NCI-H524 treated with DMSO at 0.1 percent for 48 hours (cell line): Measurements from ENCODE around the gene CAMK2B.

ENCODE experiments used
- DNase-seq: peaks from one replicate; lab custom pipeline; 2025; lab: John Stamatoyannopoulos, UW

Gene CAMK2B

GRCh38 chr7:44256459-44256858 lies 68.9 kb downstream of the CAMK2B start:
- DNase-seq: no peak

GRCh38 chr7:44251881-44252280 lies 73.5 kb downstream of the CAMK2B start:
- no peak for DNase-seq

GRCh38 chr7:44251269-44251668 lies 74.1 kb downstream of the CAMK2B start:
- no peak for DNase-seq

GRCh38 chr7:44249639-44250234 lies 75.7 kb downstream of the CAMK2B start:
- DNase-seq: no peak

GRCh38 chr7:44247868-44248651 lies 77.3 kb downstream of the CAMK2B start:
- no peak for DNase-seq

DNA sequence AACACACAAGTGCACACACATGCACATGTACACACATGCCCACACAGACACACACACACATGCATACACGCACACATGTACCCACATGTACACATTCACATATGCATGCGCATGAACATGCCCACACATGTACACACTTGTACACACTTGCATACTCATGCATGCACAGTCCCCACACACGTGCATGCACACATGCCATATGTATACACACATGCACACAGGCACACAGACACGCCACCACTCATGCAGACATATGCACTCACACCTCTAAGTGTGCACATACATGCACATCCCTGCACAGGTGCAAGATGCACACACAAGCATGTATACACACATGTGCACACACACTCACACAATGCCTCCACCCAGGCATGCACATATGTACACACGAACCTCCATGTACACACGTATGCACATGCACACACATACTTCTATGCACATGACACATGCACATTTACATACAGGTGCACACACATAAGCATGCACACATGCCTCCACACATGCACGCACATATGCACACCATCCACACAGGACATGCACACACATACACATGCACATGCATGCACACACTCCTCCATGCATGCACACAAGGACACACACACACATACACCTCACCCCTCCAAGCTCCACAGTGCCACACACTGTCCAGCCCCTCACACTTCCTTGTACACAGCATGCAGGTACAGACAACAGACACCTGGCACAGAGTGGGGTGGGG lies 78.8 kb downstream of the CAMK2B start:
- no peak for DNase-seq

GRCh38 chr7:44244282-44244681 lies 81.1 kb downstream of the CAMK2B start:
- DNase-seq: no peak

- no peak for DNase-seq
Measured at GRCh38 chr7:44242091-44242490, 83.3 kb downstream of the CAMK2B start.

- DNase-seq: peak; percentile 24
Measured at GRCh38 chr7:44240983-44241510, 84.3 kb downstream of the CAMK2B start.

DNA sequence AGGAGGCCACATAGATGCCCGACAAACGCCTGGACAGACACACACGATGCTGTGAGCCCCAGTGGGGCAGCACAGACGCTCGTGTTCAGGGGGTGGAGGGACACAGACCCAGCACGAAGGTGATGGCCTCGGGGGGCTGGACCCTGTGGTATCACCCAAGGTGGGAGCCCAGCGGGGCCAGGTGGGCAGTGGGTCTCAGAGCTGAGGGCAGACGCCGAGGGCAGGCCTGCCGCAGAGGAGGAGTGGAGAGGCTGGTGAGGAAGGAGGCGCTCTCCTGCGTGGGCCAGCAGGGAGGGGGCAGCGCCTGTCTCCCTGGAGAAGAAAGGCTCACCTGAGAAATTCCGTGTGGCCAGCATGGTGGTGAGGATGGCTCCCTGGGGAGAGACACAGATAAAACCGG lies 85.0 kb downstream of the CAMK2B start:
- DNase-seq: no peak

- DNase-seq: no peak
Measured at GRCh38 chr7:44239361-44239760, 86.0 kb downstream of the CAMK2B start.

GRCh38 chr7:44238116-44238695 lies 87.2 kb downstream of the CAMK2B start:
- no peak for DNase-seq

GRCh38 chr7:44237696-44238095 lies 87.7 kb downstream of the CAMK2B start:
- no peak for DNase-seq

GRCh38 chr7:44236333-44236728 lies 89.1 kb downstream of the CAMK2B start:
- DNase-seq: no peak

- DNase-seq: no peak
Measured at GRCh38 chr7:44235582-44236332, 89.6 kb downstream of the CAMK2B start.

GRCh38 chr7:44235066-44235465 lies 90.3 kb downstream of the CAMK2B start:
- DNase-seq: no peak

DNA sequence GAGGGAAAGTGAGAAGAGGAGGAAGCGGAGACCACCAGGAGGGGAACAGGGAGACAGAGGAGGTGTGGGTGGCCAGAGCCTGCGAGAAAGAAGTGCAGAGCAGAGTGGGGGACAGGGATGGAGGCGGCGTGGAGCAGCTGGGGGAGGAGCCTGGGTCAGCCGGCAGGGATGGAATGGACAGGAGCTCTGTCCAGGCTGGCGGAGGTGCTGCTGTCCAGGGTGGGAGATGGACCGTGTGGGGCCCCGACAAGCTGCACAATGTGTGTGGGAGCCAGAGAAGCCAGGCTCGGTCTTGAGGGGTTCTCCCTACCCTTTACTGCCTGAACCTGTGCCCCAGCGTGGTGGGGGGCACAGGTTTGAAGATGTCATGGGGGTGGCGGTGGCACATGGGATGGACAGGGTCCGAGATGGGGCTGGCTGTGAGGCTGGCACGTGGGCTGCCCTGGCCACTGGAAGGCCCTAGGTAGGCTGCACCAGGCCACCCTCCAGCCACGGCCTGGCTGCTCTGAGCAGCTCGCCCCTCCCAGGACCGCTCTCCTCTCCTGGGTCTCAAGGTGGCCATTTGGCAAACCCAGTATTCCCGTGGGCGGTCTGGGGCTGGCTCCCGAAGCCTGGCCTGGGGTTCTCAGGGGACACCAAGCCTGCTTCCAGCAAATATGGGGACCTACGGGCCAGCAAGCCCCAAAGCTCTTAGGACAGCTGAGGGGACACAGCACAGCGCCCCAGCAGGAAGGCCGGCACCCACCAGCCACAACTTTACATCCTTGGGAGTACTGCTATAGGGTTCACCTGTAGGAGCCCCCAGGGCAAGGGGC lies 92.3 kb downstream of the CAMK2B start:
- DNase-seq: no peak

DNA sequence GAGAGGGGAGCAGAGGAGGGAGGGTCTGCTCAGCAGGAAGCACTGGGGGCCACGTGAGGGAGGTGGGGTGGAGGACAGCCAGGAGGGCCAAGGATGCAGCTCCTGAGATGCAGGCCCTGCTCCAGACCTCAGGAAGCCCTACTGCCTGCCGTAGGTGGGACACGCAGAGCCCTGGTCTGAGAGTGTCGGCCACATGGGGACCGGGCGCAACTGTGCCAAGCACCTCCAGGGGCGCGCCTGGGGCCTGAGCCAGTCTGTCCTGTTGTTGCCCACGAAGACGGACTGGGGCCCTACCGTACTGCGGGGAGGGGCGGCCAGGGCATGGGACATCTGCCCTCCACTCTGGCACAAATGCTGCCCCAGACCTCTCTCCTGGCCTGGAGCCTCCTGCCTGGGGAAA lies 93.0 kb downstream of the CAMK2B start:
- DNase-seq: no peak

GRCh38 chr7:44231088-44231487 lies 94.3 kb downstream of the CAMK2B start:
- no peak for DNase-seq

DNA sequence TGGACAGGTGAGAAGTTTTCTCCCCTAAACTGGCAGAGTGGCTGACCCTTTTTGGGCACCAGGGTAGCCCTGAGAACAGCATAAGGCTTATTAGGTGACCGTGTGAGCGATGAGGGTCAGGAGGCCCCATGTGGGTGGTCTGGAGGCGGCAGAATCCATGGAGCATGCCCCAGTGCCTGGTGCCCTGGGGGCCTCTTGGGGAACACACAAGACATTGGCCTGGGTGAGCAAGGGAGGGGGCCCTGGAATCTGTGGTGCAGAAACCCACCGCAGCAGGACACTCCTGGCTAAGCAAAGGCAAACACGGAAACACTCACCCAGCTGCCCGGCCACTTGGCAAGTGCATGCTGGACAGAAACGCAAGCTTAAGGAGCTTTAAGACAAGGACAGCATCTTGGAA lies 95.1 kb downstream of the CAMK2B start:
- no peak for DNase-seq

DNA sequence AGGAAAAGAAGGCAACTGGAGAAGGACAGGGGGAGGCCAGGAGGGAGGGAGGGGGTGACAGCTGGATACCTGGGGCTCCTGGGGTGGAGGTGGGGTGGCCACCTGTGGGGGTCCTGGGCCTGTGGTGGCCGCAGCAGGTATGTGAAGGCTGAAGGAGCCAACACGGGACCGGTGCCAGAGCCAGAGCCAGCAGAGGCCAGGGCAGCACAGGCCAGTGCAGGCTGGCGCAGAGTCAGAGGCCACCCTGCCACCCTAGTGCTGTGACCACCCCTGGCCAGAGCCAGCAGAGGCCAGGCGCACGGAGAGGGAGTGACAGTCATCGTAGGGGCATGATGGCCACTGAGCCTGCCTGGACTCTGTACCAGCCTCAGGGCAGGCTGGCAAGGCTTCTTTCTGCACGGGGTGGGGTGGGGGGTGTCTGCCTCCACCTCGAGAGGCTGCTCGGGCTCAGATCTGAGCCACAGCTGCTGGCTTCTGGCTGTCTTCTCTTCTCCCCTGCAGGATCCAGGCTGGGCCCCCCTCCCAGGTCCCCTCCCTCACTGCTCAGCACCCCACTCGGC lies 95.8 kb downstream of the CAMK2B start:
- no peak for DNase-seq
